Posterior cingulate gyrus (tissue), 11 donors: ENCODE measurements around the gene TAL2.
A peak's percentile ranks its signal among the peaks of the same experiment; 100 is the strongest.

Experiments
- DNase-seq, 10 donors: peaks; one replicate each; pipeline versions ENCODE4 v3.0.0 to v3.0.0-alpha.2; 2020 to 2021; ENCODE audit warnings: mixed read lengths in 3 of 10
- intact Hi-C: fragments of 100-400 bp; cut with DNase I; formaldehyde crosslinking; loops from one replicate; pipeline ENCODE4 v1.15.1; 2023

The TAL2 gene

GRCh38 chr9:105662184-105663104 lies at the start of gene TAL2:
Gene TAL2, plus strand, starts transcription at chr9:105662457. Its CDS starts 40 bp downstream, at chr9:105662497.
- intact Hi-C loops, result no loop called here
- DNase-seq, result no peak

DNA sequence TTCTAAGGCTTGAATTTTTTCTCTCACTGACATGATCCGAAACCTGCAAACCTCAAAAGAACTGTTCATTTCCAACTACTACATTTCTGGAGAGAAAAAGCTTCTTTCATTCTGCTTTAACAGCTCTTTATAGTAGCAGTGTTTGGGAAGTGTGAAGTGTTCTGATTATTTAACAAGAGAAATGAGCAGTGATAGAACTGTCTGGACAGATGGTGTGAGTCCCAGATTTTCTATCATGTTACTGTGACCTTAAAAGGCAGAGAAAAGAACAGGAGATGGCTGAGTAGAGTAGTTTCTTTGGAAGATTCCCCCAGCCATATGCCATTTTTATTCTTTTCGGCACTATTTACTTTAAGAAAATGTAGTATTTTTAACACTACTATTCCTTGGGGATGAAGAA lies 41.3 kb upstream of the TAL2 start:
- intact Hi-C loops, result no loop called here
- DNase-seq, result no peak

DNA sequence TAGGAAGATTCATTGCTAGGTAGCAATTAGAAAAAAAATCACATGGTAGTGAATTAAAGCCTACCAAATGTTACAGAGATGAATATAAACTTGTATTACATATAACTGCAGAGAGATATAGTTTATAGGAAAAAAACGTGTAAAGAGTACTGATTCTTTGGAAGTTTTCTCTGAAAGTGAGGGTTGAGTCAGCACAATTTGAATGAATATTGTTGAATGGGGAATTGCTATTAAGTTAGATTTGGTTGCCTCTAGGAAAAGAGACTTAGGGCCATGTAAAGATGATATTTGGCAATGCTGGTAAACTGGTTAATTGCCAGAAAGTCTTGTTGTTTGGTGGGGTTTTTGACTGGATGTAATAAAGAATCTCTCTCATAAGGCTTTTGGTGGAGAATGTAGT lies 37.2 kb upstream of the TAL2 start:
- no peak for DNase-seq
- intact Hi-C loops, result no loop called here

GRCh38 chr9:105632807-105633206 lies 29.4 kb upstream of the TAL2 start:
- intact Hi-C loops, result no loop called here
- DNase-seq, result no peak

DNA sequence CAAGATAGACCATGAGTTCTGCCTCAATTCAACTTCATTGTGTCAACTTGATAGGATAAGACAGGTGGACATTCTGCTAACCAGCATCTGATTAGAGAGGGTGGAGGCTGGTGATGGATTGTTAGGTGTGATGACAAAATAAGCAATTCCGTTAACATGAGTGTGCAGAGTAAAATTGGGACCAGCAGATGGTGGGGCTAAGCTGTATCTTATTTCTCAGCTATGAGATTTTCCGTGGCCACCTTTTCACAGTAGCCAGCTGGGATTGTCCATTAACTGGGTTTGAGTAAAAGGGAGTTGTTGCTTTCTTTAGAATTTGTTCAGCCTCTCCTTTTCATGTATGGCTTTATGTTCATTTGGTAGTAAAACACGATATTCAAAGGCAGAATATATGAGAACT lies 28.8 kb upstream of the TAL2 start:
- DNase-seq, result no peak
- intact Hi-C loops, result no loop called here

DNA sequence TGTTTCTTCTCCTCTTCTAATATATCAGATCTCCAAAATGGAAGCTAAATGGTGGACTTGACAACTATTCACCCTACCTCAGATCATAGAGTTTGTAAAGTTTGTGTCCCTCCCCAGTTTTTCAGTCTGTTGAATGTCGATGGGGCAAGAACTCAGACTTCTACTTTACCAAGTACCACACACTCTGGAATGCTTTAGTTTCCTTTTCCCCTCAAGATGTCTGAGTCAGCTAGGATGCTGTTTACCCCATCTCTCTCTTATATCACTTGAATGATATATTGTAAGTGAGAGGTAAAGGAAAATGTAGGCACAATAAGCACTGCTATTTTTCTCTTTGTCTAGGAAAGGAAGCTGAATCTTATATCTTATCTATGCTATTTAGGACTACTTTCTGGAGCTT lies 25.9 kb upstream of the TAL2 start:
- intact Hi-C loops, result no loop called here
- no peak for DNase-seq

GRCh38 chr9:105637787-105638395 lies 24.4 kb upstream of the TAL2 start:
- DNase-seq, result no peak
- intact Hi-C loops, result no loop called here

- no peak for DNase-seq
- intact Hi-C loops, result no loop called here
Measured at GRCh38 chr9:105639936-105640335, 22.3 kb upstream of the TAL2 start.

GRCh38 chr9:105643795-105644194 lies 18.5 kb upstream of the TAL2 start:
- intact Hi-C loops, result no loop called here
- DNase-seq, result no peak

DNA sequence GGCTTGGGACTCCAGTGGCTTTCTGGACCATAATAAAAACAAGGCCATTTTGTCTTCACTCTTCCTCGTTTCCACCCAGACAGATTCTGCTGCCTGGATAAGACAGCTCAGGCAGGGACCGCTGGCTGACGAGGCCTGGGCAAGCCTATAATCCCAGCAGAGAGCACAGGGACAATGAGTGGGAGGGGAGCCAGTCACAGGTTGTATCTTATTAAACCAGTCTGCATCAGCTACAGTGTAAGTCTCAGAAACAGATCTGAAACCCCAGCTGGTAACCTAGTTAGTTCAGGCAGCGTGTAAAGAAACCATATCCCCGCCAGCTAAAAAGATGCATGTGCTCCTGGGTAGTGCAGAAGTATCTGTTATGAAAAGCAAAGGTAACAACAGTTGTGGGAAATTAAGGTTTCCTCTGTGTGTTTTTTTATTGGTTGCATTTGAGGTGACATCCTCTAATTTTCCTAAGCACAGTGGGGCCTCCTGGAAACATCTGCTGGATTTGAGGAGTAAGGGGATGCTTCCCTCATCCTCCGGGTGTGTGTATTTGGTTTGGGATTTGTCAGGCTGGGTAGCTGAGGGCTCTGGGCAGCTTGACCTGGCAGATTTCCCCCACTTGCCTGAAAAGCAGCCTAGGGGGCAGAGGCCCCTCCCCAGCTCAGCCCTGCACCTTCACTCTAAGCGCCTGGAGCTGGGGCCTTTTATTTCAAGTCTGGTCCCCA lies 15.2 kb upstream of the TAL2 start:
- DNase-seq, result no peak
- intact Hi-C loops, result no loop called here

DNA sequence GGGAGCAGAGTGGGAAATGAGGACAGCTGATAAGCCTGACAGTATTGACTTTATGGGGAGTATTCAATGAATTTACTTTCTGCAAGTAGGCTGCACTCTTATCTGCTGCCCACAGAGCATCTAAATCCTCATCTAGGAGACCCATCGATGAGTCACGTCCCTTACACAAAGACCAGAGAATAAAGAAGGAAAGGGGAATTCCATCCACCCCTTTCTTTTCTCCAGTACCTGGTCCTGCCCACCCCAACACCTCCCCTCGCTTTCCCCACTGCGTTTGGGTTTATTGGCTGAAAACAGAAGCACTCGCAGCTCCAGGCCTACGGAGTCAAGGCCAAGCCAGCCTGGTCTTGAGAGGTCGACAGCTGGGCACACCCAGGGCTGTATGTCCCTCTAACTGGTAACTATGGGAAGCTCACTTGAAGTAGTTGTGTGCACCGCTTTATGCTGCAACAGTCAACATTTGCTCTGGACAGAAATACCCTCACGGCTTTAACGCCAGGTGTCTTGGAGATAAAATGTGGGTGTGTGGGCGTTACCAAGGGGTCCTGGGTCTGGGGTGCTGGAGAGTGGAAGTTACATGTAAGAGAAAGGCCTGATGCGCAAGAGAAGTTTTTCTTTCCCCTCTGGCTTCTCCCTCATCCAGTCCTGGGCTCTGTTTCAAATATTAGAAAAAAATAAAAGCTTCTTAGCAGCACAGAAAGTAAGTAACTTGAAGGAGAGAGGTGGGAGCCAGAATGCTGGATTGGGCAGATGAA lies 14.5 kb upstream of the TAL2 start:
- intact Hi-C loops, result no loop called here

GRCh38 chr9:105651806-105652205 lies 10.5 kb upstream of the TAL2 start:
- DNase-seq, result no peak
- intact Hi-C loops, result loop anchor here (10.0 kb wide), 1 partner anchor 63 kb away; no protein-coding TSS in a partner anchor

More for the DNA sequence above, 14.5 kb upstream of the TAL2 start:
- DNase-seq, result no peak

GRCh38 chr9:105656131-105656921 lies 5.9 kb upstream of the TAL2 start:
- intact Hi-C loops, result loop anchor here (10.0 kb wide), 1 partner anchor 58 kb away; no protein-coding TSS in a partner anchor
- peak in 4 of 10 donors; percentile 10 to 86 (median 35) for DNase-seq

GRCh38 chr9:105658351-105658750 lies 3.9 kb upstream of the TAL2 start:
- intact Hi-C loops, result loop anchor here (10.0 kb wide), 1 partner anchor 56 kb away; no protein-coding TSS in a partner anchor
- no peak for DNase-seq

GRCh38 chr9:105661011-105661410 lies 1.2 kb upstream of the TAL2 start:
- peak in 1 of 10 donors; percentile 79 for DNase-seq
- intact Hi-C loops, result no loop called here

DNA sequence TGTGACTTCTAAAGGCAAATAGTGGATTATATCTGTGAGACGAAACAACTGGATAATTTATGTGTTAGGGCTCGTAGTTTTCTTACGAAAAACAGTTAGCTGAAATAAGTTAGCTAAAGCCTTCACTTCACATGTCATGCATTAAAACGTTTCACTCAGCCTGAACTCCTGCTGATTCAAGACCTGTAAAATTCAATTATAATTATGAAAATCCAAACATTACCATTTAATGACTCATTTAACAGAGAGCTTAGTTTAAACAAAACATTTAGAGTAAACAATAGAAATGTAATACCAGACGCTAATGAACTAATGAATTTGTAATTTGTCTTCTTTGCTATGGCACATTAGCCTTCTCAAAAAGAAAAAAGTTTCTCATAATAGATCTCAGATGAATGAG lies 1.7 kb downstream of the TAL2 start:
- intact Hi-C loops, result no loop called here

GRCh38 chr9:105667867-105668266 lies 5.6 kb downstream of the TAL2 start:
- intact Hi-C loops, result no loop called here
- DNase-seq, result no peak

More for the DNA sequence above, 1.7 kb downstream of the TAL2 start:
- DNase-seq, result no peak

DNA sequence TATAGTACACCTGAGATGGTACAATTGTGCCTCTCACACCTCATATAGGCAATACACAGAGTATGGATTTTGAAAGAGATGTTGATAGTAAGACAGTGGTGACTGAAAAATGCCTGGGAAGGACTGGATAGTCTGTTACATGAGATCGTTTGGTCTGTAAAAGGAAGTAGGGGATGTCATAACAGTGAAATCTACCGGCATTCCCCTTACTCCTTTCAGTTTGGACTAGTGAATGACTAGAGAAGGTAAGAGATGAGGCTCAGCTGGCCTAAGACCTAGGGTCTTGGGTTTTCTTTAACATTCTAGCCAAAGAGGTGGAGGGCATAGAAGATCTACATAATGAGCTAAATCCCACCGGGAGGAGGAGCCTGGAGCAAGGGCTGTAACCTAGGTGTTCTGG lies 8.1 kb downstream of the TAL2 start:
- intact Hi-C loops, result no loop called here
- no peak for DNase-seq

DNA sequence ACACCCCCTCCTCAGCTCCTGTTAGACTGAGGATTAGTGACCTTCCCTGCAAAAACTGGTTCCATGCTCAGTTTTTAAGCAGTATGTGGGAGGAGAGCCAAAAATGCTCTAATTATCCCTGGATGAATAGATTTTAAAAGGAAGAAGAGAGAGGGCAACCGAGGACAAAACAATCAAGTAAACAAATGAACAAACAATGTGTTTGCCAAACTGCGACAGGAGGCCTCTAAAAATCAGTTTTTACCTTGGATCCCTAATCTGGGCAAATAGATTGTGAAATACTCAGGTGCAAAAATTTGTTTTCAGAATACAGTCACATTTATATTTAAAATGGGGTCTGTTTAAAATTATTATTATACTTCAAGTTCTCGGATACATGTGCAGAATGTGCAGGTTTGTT lies 8.5 kb downstream of the TAL2 start:
- intact Hi-C loops, result no loop called here
- no peak for DNase-seq
